SK-N-SH treated with all-trans-retinoic acid at 6 μM for 48 hours (cell line): ENCODE results near the gene PARD3B.
A peak's percentile ranks its signal among the peaks of the same experiment; 100 is the strongest.

Source experiments
- ATAC-seq: fragments of 200-7000 bp; cut with Tn5 transposase; 3 replicates; pipeline ENCODE4 v1.9.1; 2020; ENCODE audit warnings: mild to moderate bottlenecking, moderate library complexity
- ARNTL ChIP-seq: fragments of 450-650 bp; formaldehyde crosslinking; IDR thresholded peaks from 2 replicates; pipeline ENCODE4 v1.5.0; 2020; ENCODE audit warnings: low read depth, mild to moderate bottlenecking, moderate library complexity, borderline replicate concordance
- BACH2 ChIP-seq: fragments of 250-450 bp; sonication (Bioruptor Pico); IDR thresholded peaks from 2 replicates; pipeline ENCODE4 v1.9.0; 2021; ENCODE audit warnings: mild to moderate bottlenecking, borderline replicate concordance
- CSDC2 ChIP-seq: fragments of 250-450 bp; sonication (Bioruptor Pico); IDR thresholded peaks from 2 replicates; pipeline ENCODE4 v1.5.0; 2020; ENCODE audit warnings: mild to moderate bottlenecking, moderate library complexity
- CSRNP3 ChIP-seq: fragments of 250-450 bp; sonication (Bioruptor Pico); IDR thresholded peaks from 2 replicates; pipeline ENCODE4 v1.5.1; 2021; ENCODE audit warnings: mild to moderate bottlenecking, moderate library complexity
- ESRRG ChIP-seq: fragments of 250-450 bp; sonication (Bioruptor Pico); IDR thresholded peaks from 2 replicates; pipeline ENCODE4 v1.6.1; 2021; ENCODE audit warnings: mild to moderate bottlenecking
- GLIS3 ChIP-seq: fragments of 250-450 bp; sonication (Bioruptor Pico); IDR thresholded peaks from 2 replicates; pipeline ENCODE4 v1.5.0; 2020; ENCODE audit warnings: mild to moderate bottlenecking, moderate library complexity
- ISL1 ChIP-seq: fragments of 250-450 bp; sonication (Bioruptor Pico); IDR thresholded peaks from 2 replicates; pipeline ENCODE4 v2.1.2; 2022; ENCODE audit warnings: mild to moderate bottlenecking, moderate library complexity
- OSR1 ChIP-seq: fragments of 250-450 bp; sonication (Bioruptor Pico); IDR thresholded peaks from 2 replicates; pipeline ENCODE4 v1.8.0; 2022; ENCODE audit warnings: moderate library complexity, mild to moderate bottlenecking, inconsistent platforms
- PPARA ChIP-seq: fragments of 250-450 bp; sonication (Bioruptor Pico); IDR thresholded peaks from 2 replicates; pipeline ENCODE4 v1.5.0; 2020; ENCODE audit warnings: mild to moderate bottlenecking, borderline replicate concordance
- RARB ChIP-seq: fragments of 250-450 bp; sonication (Bioruptor Pico); IDR thresholded peaks from 2 replicates; pipeline ENCODE4 v1.8.0; 2021; ENCODE audit warnings: mild to moderate bottlenecking, moderate library complexity
- SNAI2 ChIP-seq: fragments of 250-450 bp; sonication (Bioruptor Pico); IDR thresholded peaks from 2 replicates; pipeline ENCODE4 v1.5.0; 2020; ENCODE audit warnings: mild to moderate bottlenecking, moderate library complexity
- TCF4 ChIP-seq: fragments of 250-450 bp; sonication (Bioruptor Pico); IDR thresholded peaks from 2 replicates; pipeline ENCODE4 v1.8.0; 2021; ENCODE audit warnings: mild to moderate bottlenecking, moderate library complexity, borderline replicate concordance
- TOX ChIP-seq: fragments of 250-450 bp; sonication (Bioruptor Pico); IDR thresholded peaks from 2 replicates; pipeline ENCODE4 v1.8.0; 2021; ENCODE audit warnings: mild to moderate bottlenecking, moderate library complexity, borderline replicate concordance
- TSHZ2 ChIP-seq: fragments of 250-450 bp; sonication (Bioruptor Pico); IDR thresholded peaks from 2 replicates; pipeline ENCODE4 v1.5.0; 2020; ENCODE audit warnings: mild to moderate bottlenecking, moderate library complexity
- ZFP3 ChIP-seq: fragments of 250-450 bp; sonication (Bioruptor Pico); IDR thresholded peaks from 2 replicates; pipeline ENCODE4 v1.5.0; 2020; ENCODE audit warnings: mild to moderate bottlenecking, moderate library complexity
- ZFP30 ChIP-seq: fragments of 450-650 bp; formaldehyde crosslinking; IDR thresholded peaks from 2 replicates; pipeline ENCODE4 v1.5.0; 2022; ENCODE audit warnings: mild to moderate bottlenecking, moderate library complexity
- ZNF565 ChIP-seq: fragments of 450-650 bp; formaldehyde crosslinking; conservative IDR thresholded peaks from 2 replicates; pipeline ENCODE4 v1.5.0; 2020; ENCODE audit warnings: low read depth, mild to moderate bottlenecking, moderate library complexity
- ZNF70 ChIP-seq: fragments of 450-650 bp; formaldehyde crosslinking; IDR thresholded peaks from 2 replicates; pipeline ENCODE4 v1.5.0; 2020; ENCODE audit warnings: mild to moderate bottlenecking, moderate library complexity
- ZNF8 ChIP-seq: fragments of 450-650 bp; formaldehyde crosslinking; IDR thresholded peaks from 2 replicates; pipeline ENCODE4 v1.5.0; 2020; ENCODE audit warnings: mild to moderate bottlenecking, moderate library complexity
- TF ChIP-seq, protein P1 (sequence below): fragments of 250-450 bp; sonication (Bioruptor Pico); IDR thresholded peaks from 2 replicates; pipeline ENCODE4 v1.8.0; 2021; ENCODE audit warnings: low read depth, mild to moderate bottlenecking, moderate library complexity, borderline replicate concordance
- TF ChIP-seq, protein P2 (sequence below): fragments of 250-450 bp; sonication (Bioruptor Pico); IDR thresholded peaks from 2 replicates; pipeline ENCODE4 v1.8.0; 2020; ENCODE audit warnings: mild to moderate bottlenecking, moderate library complexity, borderline replicate concordance

Gene PARD3B

DNA sequence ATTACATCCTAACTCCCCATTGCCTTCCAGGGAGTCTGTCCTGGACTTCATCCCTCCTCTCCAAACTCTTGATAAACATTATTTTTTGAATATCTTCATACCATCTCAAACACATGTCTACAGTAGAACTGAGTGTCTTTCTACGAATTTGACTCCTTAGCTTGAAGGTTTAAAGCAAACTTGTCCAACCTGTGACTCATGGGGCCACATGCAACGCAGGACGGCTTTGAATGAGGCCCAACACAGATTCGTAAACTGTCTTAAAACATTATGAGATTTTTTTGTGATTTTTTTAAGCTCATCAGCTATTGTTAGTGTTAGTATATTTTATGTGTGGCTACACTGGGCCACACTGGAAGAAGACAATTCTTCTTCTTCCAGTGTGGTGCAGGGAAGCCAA is 98.1 kb downstream of the PARD3B start:
- TF ChIP-seq TCF4 (CRISPR knock-in tag), result no peak
- no peak for TF ChIP-seq ESRRG (CRISPR knock-in tag)
- TF ChIP-seq PPARA (CRISPR knock-in tag), result no peak
- no peak for TF ChIP-seq ZNF8
- TF ChIP-seq ARNTL (CRISPR knock-in tag), result no peak
- no peak for TF ChIP-seq ZNF70
- TF ChIP-seq ZFP3 (CRISPR knock-in tag), result no peak
- no peak for TF ChIP-seq ZNF565 (CRISPR knock-in tag)
- no peak for TF ChIP-seq RARB (CRISPR knock-in tag)
- TF ChIP-seq GLIS3 (CRISPR knock-in tag), result no peak
- TF ChIP-seq, protein P1, sequence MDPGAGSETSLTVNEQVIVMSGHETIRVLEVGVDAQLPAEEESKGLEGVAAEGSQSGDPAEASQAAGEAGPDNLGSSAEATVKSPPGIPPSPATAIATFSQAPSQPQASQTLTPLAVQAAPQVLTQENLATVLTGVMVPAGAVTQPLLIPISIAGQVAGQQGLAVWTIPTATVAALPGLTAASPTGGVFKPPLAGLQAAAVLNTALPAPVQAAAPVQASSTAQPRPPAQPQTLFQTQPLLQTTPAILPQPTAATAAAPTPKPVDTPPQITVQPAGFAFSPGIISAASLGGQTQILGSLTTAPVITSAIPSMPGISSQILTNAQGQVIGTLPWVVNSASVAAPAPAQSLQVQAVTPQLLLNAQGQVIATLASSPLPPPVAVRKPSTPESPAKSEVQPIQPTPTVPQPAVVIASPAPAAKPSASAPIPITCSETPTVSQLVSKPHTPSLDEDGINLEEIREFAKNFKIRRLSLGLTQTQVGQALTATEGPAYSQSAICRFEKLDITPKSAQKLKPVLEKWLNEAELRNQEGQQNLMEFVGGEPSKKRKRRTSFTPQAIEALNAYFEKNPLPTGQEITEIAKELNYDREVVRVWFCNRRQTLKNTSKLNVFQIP (CRISPR knock-in tag), result no peak
- no peak for TF ChIP-seq CSDC2
- no peak for TF ChIP-seq ZFP30 (CRISPR knock-in tag)
- no peak for TF ChIP-seq SNAI2 (CRISPR knock-in tag)
- no peak for TF ChIP-seq TOX (CRISPR knock-in tag)
- no peak for TF ChIP-seq OSR1 (CRISPR knock-in tag)
- TF ChIP-seq TSHZ2 (CRISPR knock-in tag), result no peak
- TF ChIP-seq ISL1 (CRISPR knock-in tag), result no peak
- TF ChIP-seq BACH2 (CRISPR knock-in tag), result no peak
- TF ChIP-seq, all 23 proteins: peak for 0
- ATAC-seq, result no peak

DNA sequence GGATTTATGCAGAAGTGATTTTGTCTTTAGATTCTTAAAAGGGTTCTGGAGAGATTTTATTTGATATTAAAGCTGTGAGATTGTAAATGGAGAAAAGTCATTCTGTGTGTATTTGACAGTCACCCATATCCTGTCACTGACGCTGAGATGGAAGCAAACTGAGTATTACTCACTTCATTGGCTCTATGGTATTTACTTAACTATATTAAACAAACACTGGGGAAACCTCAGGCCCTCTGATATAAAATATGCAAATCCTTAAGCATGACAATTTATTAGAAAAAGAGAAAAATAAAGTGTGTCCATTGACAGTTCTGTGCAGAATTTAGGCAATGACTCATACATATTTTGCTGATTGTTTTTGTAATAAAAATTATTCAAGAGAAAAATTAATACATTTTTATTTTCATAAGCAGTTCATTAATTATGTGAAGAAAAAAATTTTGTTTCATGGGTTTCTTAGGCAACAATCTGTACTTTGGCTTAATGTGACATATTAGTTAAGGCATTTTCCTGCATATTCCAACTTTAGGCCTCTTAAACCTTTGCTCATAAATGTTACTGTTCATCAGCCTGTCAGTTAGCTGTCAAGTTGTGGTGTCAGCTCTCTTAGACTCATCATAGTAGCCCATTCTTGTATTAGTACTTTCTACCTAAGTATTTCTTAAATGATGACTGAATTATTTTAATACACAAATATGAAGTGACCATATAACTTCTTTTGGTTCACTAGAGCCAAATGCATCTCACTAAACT is 99.9 kb downstream of the PARD3B start:
- ATAC-seq, result peak; percentile 56; the same call in 2 of the 3 replicates
- TF ChIP-seq TCF4 (CRISPR knock-in tag), result no peak
- TF ChIP-seq CSRNP3 (CRISPR knock-in tag), result no peak
- no peak for TF ChIP-seq ISL1 (CRISPR knock-in tag)
- no peak for TF ChIP-seq OSR1 (CRISPR knock-in tag)
- no peak for TF ChIP-seq TSHZ2 (CRISPR knock-in tag)
- no peak for TF ChIP-seq ARNTL (CRISPR knock-in tag)
- no peak for TF ChIP-seq RARB (CRISPR knock-in tag)
- no peak for TF ChIP-seq ZFP3 (CRISPR knock-in tag)
- TF ChIP-seq, protein P2, sequence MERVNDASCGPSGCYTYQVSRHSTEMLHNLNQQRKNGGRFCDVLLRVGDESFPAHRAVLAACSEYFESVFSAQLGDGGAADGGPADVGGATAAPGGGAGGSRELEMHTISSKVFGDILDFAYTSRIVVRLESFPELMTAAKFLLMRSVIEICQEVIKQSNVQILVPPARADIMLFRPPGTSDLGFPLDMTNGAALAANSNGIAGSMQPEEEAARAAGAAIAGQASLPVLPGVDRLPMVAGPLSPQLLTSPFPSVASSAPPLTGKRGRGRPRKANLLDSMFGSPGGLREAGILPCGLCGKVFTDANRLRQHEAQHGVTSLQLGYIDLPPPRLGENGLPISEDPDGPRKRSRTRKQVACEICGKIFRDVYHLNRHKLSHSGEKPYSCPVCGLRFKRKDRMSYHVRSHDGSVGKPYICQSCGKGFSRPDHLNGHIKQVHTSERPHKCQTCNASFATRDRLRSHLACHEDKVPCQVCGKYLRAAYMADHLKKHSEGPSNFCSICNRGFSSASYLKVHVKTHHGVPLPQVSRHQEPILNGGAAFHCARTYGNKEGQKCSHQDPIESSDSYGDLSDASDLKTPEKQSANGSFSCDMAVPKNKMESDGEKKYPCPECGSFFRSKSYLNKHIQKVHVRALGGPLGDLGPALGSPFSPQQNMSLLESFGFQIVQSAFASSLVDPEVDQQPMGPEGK (CRISPR knock-in tag), result no peak
- no peak for TF ChIP-seq ESRRG (CRISPR knock-in tag)
- TF ChIP-seq, all 23 proteins: peak for 0
